Measurements from ENCODE around the gene ZSCAN21. TPM values are rescaled to one million over a fixed set of nuclear protein-coding genes. Genes with fewer than 3 reads are reported as not detected.

ZSCAN21 gene
- total and polyA plus RNA-seq, 10 of the 15 experiments (the other 5 are each of a cell fraction or from before 2014, with no cell fraction given): 1.9 to 9.6 (median 7.1) TPM

GRCh38 chr7:100057006-100057405 lies 7.4 kb downstream of the ZSCAN21 start:
- Histone ChIP-seq H3K9ac (ENCODE audit: control insufficient read depth, insufficient read depth, low read length) (no peak overlapping the region), H3K79me2 (ENCODE audit: control insufficient read depth, insufficient read depth, low read length) (no peaks in the 10 kb centered on the region), H3K4me2 (ENCODE audit: control insufficient read depth, insufficient read depth) (no peak overlapping the region), H3K4me3 (no peak overlapping the region), H3K4me1 (ENCODE audit: control insufficient read depth, insufficient read depth, low read length) (no peaks in the 10 kb centered on the region), H3K27ac (ENCODE audit: control insufficient read depth, insufficient read depth) (no peak overlapping the region), H4K20me1 (ENCODE audit: control insufficient read depth, insufficient read depth) (no peaks in the 10 kb centered on the region), H2AFZ (ENCODE audit: control insufficient read depth, low read depth, low read length) (no peak overlapping the region), H3K9me3 (replicated peaks; ENCODE audit: control insufficient read depth, insufficient read depth, low read length) (no peaks in the 10 kb centered on the region), H3K27me3 (replicated peaks in 1 of 2; ENCODE audit: control insufficient read depth in 2 of 2, insufficient read depth in 2 of 2, low read length in 1 of 2) (no peaks in the 10 kb centered on the region), H3K36me3 (ENCODE audit: control insufficient read depth in 2 of 2, insufficient read depth in 2 of 2, low read length in 1 of 2) (peaks cover 1 to 6% of the 10 kb centered on the region in 2 experiments; a peak in 2 of 4 replicates)
- 88% methylated on average over 10 of the region's 10 CpGs for WGBS (ENCODE audit: insufficient coverage, insufficient replicate concordance, low lambda C conversion rate, missing lambda C conversion rate)
- ChIA-PET RAD21 (ENCODE audit: unreplicated experiment) (no interaction called here), SMC1A (ENCODE audit: uncharacterized antibody, unreplicated experiment) (no interaction called here), POLR2A (no interaction called here), CTCF (no interaction called here)
- FAIRE-seq: no peak
- in situ Hi-C loops (cut with MboI): no loop called here
- no TSS peak for BruUV-seq (replicated peaks)
- intact Hi-C loops (cut with micrococcal nuclease; ENCODE audit: unreplicated experiment): no loop called here
- ATAC-seq: no peak
- DNase-seq (ENCODE audit: low read depth, low spot score): no peak
- TF ChIP-seq RELA (IDR thresholded peaks at IDR 0.05; ENCODE audit: borderline replicate concordance, partially characterized antibody) (no peak), ZNF622 (IDR thresholded peaks at IDR 0.05) (no peak), USF2 (IDR thresholded peaks at IDR 0.05; ENCODE audit: borderline replicate concordance, low read depth, low read length) (no peak), RB1 (IDR thresholded peaks at IDR 0.05; ENCODE audit: borderline replicate concordance) (no peak), HDAC6 (IDR thresholded peaks at IDR 0.05; ENCODE audit: unreplicated experiment) (no peak), CEBPB (IDR thresholded peaks at IDR 0.05; ENCODE audit: borderline replicate concordance in 1 of 2, low read depth in 2 of 2, low read length in 2 of 2) (no peak), ZBTB40 (IDR thresholded peaks at IDR 0.05; ENCODE audit: borderline replicate concordance) (no peak)

Measured in GM12878 (cell line).